H54 (cell line): Measurements from ENCODE around the gene TMEM41B.
A peak's percentile ranks its signal among the peaks of the same experiment; 100 is the strongest.
"Not testable (repeated sequence)": the region's sequence is repeated elsewhere in the genome, so short reads cannot be mapped to it uniquely, and the experiment has no call there.

ENCODE experiments used
- DNase-seq: peaks from one replicate; pipeline ENCODE4 v3.0.0; 2011; ENCODE audit warnings: low spot score, mixed read lengths; ENCODE audit not compliant: insufficient read length
- FAIRE-seq: peaks from 3 replicates; lab custom pipeline; 2011; peaks lifted over from hg19 to GRCh38; lab: Jason Lieb, UNC
- POLR2A ChIP-seq: IDR thresholded peaks from 2 replicates; pipeline ENCODE4 v1.6.1; 2011; ENCODE audit warnings: low read depth, mild to moderate bottlenecking, low read length

Gene TMEM41B

GRCh38 chr11:9314291-9315077 lies at the start of gene TMEM41B:
TSS of gene TMEM41B (minus strand) at chr11:9314593. CDS start at chr11:9314441, 152 bp downstream.
- FAIRE-seq (peak; percentile 87), DNase-seq (peak; percentile 99)
- peak; percentile 86 for TF ChIP-seq POLR2A

DNA sequence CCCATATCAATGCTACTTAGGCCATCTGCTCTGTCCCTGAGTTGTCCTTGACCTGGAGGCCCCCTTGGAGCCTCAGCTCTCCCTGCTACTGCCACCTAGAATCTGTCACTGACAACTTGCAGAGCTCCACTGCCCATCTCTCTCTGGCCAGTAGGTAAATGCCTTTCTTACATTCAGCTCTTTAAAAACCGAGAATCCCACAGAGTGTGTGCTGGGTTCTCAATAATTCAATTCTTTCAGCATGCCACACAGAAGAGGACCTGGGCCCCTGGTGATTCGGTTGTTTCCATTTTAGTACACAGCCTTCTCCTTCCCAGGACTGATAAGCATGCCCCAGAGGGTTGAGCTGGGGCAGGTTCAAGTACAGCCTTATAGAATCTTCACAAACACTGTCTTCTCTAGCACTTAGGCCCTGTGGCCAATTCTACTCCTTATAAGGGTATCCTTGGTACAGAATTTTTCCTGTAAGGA lies 48.0 kb upstream of the TMEM41B start:
- FAIRE-seq (no peak), DNase-seq (no peak)
- TF ChIP-seq POLR2A, result no peak

DNA sequence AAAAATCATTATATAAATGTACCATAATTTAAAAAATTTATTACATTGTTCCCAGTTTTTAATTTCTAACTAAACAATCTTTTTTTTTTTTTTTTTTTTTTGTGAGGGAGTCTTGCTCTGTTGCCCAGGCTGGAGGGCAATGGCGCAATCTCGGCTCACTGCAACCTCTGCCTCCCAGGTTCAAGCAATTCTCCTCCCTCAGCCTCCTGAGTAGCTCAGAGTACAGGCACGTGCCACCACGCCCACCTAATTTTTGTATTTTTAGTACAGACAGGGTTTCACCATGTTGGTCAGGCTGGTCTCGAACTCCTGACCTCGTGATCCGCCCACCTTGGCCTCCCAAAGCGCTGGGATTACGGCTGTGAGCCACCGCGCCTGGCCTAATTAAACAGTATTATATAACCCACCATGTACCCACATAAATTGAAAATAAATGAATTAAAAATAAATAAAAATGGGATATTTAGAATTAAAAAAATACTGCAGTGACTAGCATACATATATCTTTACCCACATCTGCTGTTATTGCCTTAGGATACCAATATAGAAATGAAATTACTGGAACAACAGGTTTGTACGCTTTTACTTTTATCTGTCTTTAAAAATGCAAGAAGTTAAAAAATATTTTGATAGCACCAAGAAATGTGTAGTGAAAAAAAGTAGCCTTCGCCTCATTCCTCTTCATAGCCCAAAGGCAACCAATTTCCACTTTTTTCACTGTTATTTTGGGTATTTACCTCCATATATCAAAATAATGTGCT lies 46.6 kb upstream of the TMEM41B start:
- DNase-seq, FAIRE-seq: not testable (repeated sequence)

DNA sequence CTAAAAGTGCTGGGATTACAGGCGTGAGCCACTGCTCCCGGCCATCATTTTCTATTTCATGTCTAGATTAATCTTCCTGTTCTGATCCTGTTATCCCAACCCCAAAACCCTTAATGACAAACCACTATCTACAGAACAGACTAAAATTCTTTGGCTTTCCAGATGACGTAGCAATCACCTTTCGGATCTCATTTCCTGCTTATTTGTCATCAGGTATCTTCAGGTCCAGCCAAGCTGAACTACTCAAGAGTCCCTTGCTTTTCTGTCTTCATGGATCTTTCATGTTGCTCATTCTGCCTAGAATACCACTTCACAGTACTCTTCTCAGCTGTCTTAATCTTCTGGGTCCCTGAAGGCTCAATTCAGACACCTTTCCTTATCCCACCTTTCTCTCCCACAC lies 42.6 kb upstream of the TMEM41B start:
- DNase-seq, result no peak
- no peak for TF ChIP-seq POLR2A

DNA sequence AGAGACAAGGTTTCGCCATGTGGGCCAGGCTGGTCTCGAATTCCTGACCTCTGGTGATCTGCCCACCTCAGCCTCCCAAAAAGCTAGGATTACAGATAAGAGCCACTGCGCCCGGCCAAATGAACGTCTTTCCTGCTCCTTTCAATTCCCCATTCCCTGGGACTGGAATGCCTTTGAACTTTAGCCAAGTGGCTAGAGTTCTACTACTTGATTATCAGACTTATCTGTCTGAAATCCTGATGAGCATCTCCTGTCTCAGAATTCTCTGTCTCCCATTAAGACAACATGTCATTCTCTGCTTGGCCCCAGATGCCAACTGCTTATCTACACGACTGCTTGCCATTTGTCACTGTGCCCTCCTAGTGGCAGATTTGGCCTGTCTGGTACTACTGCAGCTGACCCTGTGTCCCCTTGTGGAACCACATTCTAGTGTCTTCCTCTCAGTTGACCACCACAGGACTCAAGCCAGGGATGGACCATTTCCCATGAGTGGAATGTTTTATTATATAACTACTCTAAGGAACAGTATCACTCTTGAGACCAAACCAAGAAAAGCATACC lies 37.0 kb upstream of the TMEM41B start:
- FAIRE-seq (no peak), DNase-seq (no peak)
- TF ChIP-seq POLR2A, result no peak

More for the DNA sequence above, 42.6 kb upstream of the TMEM41B start:
- no peak for FAIRE-seq

DNA sequence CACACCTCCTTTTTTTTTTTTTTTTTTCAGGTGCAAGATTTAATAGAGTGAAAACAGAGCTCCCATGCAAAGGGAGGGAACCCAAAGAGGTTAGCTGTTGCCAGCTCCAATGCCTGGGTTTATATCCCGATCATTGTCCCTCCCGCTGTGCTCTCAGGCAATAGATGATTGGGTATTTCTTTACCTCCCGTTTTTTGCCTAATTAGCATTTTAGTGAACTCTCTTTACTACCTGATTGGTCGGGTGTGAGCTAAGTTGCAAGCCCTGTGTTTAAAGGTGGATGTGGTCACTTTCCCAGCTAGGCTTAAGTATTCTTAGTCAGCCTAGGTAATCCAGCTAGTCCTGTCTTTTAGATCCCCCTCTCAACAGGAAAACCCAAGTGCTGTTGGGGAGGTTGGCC lies 33.4 kb upstream of the TMEM41B start:
- FAIRE-seq, DNase-seq: not testable (repeated sequence)

DNA sequence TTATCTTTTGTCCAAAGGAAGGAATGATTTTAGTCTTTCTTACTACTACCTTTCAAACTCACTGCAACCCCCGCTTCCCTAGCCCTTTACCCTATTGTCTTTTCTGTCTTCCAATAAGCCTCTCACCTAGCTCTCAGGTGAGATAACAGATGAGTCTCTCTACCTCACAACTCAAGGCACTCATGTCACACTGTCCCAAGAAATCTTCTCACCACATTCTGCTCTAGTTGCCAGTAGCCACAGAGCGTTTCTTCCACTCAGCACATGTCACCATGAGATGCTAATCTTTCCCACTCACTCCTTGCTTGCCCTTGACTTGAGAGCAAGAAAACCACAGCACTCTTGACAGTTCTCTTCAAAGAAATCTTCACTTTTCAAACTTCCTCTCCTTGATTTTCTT lies 32.7 kb upstream of the TMEM41B start:
- TF ChIP-seq POLR2A, result no peak
- DNase-seq, result no peak
- FAIRE-seq, result no peak

GRCh38 chr11:9344061-9344680 lies 29.8 kb upstream of the TMEM41B start:
- DNase-seq (no peak), FAIRE-seq (no peak)
- no peak for TF ChIP-seq POLR2A

DNA sequence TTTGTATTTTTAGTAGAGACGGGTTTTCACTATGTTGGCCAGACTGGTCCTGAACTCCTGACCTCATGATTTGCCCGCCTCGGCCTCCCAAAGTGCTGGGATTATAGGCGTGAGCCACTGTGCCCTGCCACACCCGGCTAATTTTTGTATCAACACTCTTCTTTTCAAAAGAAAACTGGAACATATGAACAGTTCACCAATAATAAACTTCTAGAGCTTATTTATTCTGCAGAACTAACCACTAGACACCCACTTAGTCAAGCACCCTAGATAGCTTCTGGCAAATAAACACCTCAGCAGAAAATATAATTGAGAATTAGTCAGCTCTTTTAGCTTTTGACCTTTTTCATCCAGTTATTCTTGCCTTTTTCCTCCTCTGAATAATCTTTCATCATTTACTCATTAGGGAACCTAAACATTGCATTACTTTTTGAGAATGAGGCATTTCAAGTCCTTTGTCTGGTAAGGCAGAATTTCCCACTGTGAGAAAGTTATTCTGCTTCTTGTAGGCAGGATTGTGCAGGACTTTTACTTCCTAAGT lies 27.3 kb upstream of the TMEM41B start:
- no peak for DNase-seq
- no peak for TF ChIP-seq POLR2A
- FAIRE-seq, result no peak

GRCh38 chr11:9332655-9333054 lies 18.3 kb upstream of the TMEM41B start:
- TF ChIP-seq POLR2A, result no peak
- DNase-seq (no peak), FAIRE-seq (no peak)

DNA sequence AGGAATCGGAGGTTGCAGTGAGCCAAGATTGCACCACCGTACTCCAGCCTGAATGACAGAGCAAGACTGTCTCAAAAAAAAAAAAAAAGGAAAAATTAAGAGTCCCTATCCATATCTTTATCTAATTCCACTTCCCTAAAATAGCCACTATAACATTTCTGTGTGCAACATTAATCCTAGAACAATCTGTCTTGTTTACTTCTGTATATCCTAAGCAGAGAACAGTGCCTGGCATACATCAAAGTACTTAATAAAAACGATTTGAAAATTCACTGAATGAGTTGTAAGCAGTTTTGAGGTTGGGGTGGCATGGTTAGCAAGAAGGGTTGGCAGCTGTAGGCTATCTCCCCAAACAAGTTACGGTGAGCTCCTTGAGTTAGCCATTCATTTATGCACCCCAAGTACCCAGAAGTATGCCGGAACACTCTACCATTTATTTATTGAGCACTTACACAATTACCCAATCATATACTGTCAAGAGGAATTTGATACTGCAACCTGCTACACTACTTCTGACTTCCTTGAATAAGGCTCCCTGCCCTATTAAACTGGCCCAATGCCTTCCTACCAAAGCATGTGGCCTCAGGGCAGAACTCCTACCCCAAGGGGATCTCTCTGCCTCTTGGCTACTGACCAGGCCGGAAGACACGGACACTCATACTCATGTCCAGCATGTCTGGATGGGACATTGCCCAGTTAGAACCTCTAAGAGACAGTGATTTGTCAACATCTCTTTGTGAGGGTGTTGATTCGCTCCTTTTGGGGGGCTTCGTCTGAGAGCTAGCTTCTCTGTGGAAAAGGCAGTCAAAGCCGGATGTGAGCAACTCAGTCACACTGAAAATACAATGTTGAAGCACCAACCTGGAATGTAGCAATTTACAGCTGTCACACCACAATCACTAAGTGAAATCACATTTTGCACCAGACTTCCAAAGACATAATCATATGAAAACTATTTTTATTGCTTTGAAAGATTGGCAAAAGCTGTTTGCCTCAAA lies 16.3 kb upstream of the TMEM41B start:
- FAIRE-seq (peak; percentile 23), DNase-seq (peak; percentile 54)

GRCh38 chr11:9320047-9320446 lies 5.7 kb upstream of the TMEM41B start:
- no peak for DNase-seq
- no peak for TF ChIP-seq POLR2A
- FAIRE-seq, result no peak

More for the DNA sequence above, 16.3 kb upstream of the TMEM41B start:
- TF ChIP-seq POLR2A, result no peak

- not testable (repeated sequence) for DNase-seq, FAIRE-seq
Observed at GRCh38 chr11:9319377-9320001, 5.1 kb upstream of the TMEM41B start.

GRCh38 chr11:9318442-9319376 lies 4.3 kb upstream of the TMEM41B start:
- DNase-seq, FAIRE-seq: not testable (repeated sequence)
